Esophagus (tissue), 2 donors: ENCODE measurements around the gene USP5. TPM values are rescaled to one million over a fixed set of nuclear protein-coding genes. Genes with fewer than 3 reads are reported as not detected.

Experiments used
- H3K27ac ChIP-seq, 2 donors: one replicate each; pipeline ENCODE4 v1.5.1; 2013; ENCODE audit warnings: low read depth in 2 of 2, mild to moderate bottlenecking in 2 of 2, inconsistent platforms in 1 of 2, low read length in 1 of 2, moderate library complexity in 1 of 2
- H3K27me3 ChIP-seq, 2 donors: one replicate each; pipeline ENCODE4 v1.6.1; 2013; ENCODE audit warnings: low read length in 2 of 2, control low read depth in 1 of 2, mild to moderate bottlenecking in 1 of 2; ENCODE audit not compliant: insufficient read depth in 2 of 2, control insufficient read depth in 1 of 2
- H3K36me3 ChIP-seq, 2 donors: one replicate each; pipeline ENCODE4 v1.6.1; 2013; ENCODE audit warnings: low read length in 1 of 2; ENCODE audit not compliant: control insufficient read depth in 2 of 2, insufficient read depth in 2 of 2
- H3K4me1 ChIP-seq, 2 donors: one replicate each; pipeline ENCODE4 v1.6.1; 2013; ENCODE audit warnings: low read length in 1 of 2; ENCODE audit not compliant: control insufficient read depth in 2 of 2, insufficient read depth in 2 of 2
- H3K4me3 ChIP-seq, 2 donors: one replicate each; pipeline ENCODE4 v1.5.1; 2013; ENCODE audit warnings: low read length in 2 of 2, mild to moderate bottlenecking in 2 of 2, low read depth in 1 of 2, moderate library complexity in 1 of 2
- H3K9me3 ChIP-seq, 2 donors: one replicate each; pipeline ENCODE4 v1.6.1; 2013; ENCODE audit warnings: mild to moderate bottlenecking in 2 of 2, low read depth in 1 of 2, low read length in 1 of 2, moderate library complexity in 1 of 2; ENCODE audit not compliant: control insufficient read depth in 2 of 2, insufficient read depth in 1 of 2
- WGBS, 2 donors: extraction: QIAGEN DNeasy Blood & Tissue Kit; methylation state at CpG; one replicate each; pipeline ENCODE4 v1.1.7; 2013; 5-methylcytosine and 5-hydroxymethylcytosine counted together
- polyA plus RNA-seq, 2 donors: library from polyadenylated mRNA; stranded (reverse); fragments of 200-250 nt; gene quantifications; one replicate each; pipeline ENCODE4 v1.2.3, GENCODE V29; 2013
- donor health status: healthy with polysubstance abuse.
- donor health status: Bipolar disorder and iron deficiency.

Gene USP5
- polyA plus RNA-seq, 2 donors: 21.4 to 40.7 TPM

DNA sequence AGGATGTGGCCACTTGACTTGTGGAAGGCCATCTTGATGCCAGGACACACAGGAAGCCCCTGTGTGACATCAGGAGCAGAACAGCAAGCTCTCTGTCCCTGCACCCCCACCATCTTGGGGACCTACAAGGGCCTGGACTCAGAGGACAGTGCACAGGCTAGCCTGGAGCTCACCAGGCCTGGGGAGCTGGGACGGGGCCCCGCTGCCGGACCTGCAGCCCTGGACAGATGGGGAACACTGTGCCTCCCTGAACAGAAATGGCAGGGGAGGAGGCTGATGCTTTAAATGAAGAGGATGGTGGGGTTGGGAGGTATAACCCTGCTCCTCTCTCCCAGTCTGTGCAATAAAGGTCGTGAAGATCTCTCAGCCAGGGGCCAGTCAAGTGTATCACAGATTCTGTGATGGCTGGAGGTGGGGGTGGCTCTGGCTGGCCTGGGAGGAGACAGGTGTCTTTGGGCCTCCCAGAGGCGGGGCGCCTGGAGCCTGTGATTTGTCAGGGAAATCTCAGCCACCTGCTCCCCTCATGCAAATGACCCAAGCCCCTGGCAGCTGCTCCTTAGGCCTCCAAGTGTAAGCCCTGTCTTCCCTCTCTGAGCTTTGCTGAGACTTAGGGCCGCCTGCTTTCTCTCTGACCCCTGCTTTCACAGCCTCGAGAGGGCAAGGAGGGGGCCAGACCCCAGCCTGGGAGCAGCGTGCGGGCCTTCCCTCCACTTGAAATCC is 12.3 kb upstream of the USP5 start:
- H3K4me1 ChIP-seq: no peaks in the 10 kb centered on the region
- 77 to 78% methylated on average over 10 of the region's 10 CpGs for WGBS, 2 donors
- H3K27ac ChIP-seq: no peak overlapping the region
- no peak overlapping the region for H3K4me3 ChIP-seq
- H3K27me3 ChIP-seq: no peaks in the 10 kb centered on the region
- peaks cover 0 to 2% of the 10 kb centered on the region in 2 donors for H3K36me3 ChIP-seq
- H3K9me3 ChIP-seq: no peaks in the 10 kb centered on the region

DNA sequence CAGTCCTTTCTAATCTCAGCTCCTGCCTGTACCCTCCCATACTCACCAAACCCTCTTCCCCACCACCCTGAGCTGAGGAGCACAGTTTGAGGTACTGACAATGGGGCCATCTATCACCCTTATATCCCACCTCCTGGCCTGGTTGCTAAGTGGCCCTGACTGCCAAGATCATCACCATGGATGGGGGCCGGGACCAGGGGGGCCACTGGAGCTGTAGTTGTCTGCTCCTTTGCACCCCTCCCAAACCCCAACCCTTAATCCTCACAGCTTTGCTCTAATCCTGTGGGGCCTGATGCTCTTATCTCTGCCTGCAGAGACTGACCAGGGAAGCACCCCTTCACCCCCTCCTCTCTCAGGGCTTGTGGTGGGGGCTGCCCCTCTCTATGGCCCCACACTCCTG is 11.6 kb upstream of the USP5 start:
- Histone ChIP-seq H3K4me1 (no peaks in the 10 kb centered on the region), H3K27me3 (no peaks in the 10 kb centered on the region), H3K36me3 (peaks cover 0 to 2% of the 10 kb centered on the region in 2 donors), H3K9me3 (no peaks in the 10 kb centered on the region), H3K4me3 (no peak overlapping the region), H3K27ac (no peak overlapping the region)
- 54 to 71% methylated on average over 1 of the region's 1 CpG for WGBS, 2 donors

DNA sequence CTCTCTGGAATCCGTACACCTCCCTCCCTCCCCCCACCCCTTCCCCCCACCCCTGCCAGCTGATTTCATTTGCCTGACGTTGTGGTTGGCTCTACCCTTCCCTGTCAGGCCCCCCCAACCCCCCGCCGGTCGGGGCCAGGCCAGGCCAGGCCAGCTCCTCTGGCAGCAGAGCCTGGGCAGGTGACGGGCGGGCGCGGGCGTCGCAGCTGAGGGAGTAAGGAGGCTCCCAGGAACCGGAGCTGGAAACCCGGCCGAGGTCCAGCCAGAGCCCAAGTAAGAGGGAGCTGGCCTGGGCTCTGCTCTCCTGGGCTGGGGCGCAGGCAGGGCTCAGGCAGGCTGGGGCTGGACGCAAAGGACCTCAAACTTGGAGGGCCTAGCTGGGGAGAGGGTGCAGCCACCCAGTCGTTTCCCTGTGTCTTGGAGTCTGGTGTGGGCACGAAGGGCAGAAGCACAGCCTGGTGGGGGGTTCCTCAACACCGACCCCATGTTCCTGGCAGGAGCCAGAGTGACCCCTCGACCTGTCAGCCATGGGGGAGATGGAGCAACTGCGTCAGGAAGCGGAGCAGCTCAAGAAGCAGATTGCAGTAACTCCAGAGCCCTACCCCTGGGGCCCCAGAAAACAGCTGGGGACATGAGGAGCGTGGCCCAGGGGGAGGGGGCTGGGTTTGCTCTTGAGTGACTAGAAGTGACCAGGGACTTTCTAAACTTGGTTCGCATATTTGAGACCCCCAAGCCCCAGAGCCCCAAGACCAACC is 11.0 kb upstream of the USP5 start, which contains the start of gene GNB3:
Gene GNB3, plus strand, starts transcription at position 165 of the 755 bp plus-strand sequence. Its CDS starts 363 bp downstream, at position 528.
- no peak within 1 kb of the TSS for H3K4me3 ChIP-seq
- WGBS, 2 donors: 64 to 70% methylated on average over 24 of the region's 24 CpGs
- no peak within 1 kb of the TSS for H3K27ac ChIP-seq
- no peaks in the 10 kb centered on the region for H3K4me1 ChIP-seq
- peaks cover 0 to 5% of the 10 kb centered on the region in 2 donors for H3K36me3 ChIP-seq
- H3K27me3 ChIP-seq: no peaks in the 10 kb centered on the region
- no peaks in the 10 kb centered on the region for H3K9me3 ChIP-seq

DNA sequence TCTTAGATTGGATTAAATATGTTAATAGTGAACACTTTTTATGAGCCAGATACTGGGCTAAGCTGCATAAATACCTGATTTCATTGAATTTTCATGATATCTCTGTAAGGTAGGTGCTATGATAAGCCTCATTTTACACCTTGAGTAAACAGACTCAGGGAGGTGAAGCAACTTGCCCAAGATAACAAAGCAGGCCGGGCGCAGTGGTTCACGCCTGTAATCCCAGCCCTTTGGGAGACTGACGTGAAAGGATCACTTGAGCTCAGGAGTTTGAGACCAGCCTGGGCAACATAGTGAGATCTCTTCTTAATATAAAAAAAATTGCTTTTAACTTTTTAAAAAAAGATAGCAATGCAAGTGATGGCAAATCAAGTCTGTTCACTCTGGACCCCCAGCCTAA is 9.9 kb upstream of the USP5 start:
- Histone ChIP-seq H3K4me1 (no peaks in the 10 kb centered on the region), H3K9me3 (no peaks in the 10 kb centered on the region), H3K27ac (no peak overlapping the region), H3K36me3 (peaks cover 0 to 5% of the 10 kb centered on the region in 2 donors), H3K4me3 (no peak overlapping the region), H3K27me3 (no peaks in the 10 kb centered on the region)
- 60 to 65% methylated on average over 4 of the region's 4 CpGs for WGBS, 2 donors

DNA sequence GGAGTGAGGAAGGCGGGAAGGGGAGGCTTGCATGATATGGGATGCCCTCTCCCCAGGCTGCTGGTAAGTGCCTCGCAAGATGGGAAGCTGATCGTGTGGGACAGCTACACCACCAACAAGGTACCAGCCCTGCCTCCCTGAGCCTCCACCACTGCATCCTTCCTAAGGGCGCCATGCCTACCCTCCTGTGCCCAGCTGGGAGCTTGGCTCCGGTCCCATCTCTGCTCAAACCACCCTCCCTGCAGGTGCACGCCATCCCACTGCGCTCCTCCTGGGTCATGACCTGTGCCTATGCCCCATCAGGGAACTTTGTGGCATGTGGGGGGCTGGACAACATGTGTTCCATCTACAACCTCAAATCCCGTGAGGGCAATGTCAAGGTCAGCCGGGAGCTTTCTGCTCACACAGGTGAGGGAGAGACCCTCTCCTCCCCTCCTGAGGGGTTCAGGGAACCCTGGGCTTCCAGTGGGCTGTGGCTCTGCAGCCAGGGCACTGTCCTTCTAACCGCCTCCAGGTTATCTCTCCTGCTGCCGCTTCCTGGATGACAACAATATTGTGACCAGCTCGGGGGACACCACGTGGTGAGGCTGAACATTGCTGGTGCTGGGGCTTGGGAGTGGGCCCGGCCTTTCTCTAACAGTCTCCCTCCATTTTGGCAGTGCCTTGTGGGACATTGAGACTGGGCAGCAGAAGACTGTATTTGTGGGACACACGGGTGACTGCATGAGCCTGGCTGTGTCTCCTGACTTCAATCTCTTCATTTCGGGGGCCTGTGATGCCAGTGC is 8.6 kb upstream of the USP5 start:
- Histone ChIP-seq H3K4me3 (no peak overlapping the region), H3K4me1 (no peaks in the 10 kb centered on the region), H3K9me3 (no peaks in the 10 kb centered on the region), H3K27ac (no peak overlapping the region), H3K27me3 (no peaks in the 10 kb centered on the region), H3K36me3 (peaks cover 0 to 5% of the 10 kb centered on the region in 2 donors)
- 79 to 81% methylated on average over 16 of the region's 16 CpGs for WGBS, 2 donors

DNA sequence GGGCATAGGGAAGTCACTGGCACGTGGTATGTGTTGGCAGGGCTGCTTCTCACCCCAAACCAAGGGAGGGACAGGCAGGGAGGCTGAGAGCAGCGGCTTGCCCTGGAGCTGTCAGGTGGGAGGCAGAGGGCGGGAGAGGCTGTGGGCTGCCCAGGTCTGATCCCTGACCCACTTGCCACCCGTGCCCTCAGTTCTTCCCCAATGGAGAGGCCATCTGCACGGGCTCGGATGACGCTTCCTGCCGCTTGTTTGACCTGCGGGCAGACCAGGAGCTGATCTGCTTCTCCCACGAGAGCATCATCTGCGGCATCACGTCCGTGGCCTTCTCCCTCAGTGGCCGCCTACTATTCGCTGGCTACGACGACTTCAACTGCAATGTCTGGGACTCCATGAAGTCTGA is 6.6 kb upstream of the USP5 start:
- H3K9me3 ChIP-seq: no peaks in the 10 kb centered on the region
- peaks cover 0 to 3% of the 10 kb centered on the region in 2 donors for H3K36me3 ChIP-seq
- H3K27ac ChIP-seq: no peak overlapping the region
- no peaks in the 10 kb centered on the region for H3K27me3 ChIP-seq
- H3K4me1 ChIP-seq: no peaks in the 10 kb centered on the region
- WGBS, 2 donors: 92 to 94% methylated on average over 17 of the region's 17 CpGs
- H3K4me3 ChIP-seq: no peak overlapping the region

DNA sequence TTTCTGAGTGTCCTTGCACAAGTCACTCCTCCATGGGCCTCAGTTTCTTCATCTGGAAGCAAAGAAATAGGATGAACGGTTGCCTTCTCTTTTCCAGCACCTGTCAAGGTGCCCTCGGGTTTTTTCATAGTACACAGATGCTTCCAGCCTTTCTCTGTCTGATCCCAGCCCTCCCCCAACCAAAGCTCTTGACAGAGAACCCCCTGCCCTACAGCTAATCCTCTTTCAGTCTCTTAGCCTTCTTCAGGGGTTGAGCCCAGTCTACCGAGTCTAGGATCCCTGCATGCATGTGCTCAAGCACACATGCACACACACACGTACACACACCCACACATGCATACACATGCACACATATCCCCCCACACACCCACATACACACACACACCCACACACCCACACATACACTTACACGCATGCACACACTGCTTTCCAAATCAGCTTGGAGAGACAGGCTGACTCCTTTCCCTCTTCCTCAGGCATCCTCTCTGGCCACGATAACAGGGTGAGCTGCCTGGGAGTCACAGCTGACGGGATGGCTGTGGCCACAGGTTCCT is 5.6 kb upstream of the USP5 start:
- Histone ChIP-seq H3K4me1 (peaks cover 0 to 5% of the 10 kb centered on the region in 2 donors), H3K36me3 (peaks cover 0 to 3% of the 10 kb centered on the region in 2 donors), H3K9me3 (no peaks in the 10 kb centered on the region), H3K27ac (no peak overlapping the region), H3K4me3 (no peak overlapping the region), H3K27me3 (no peaks in the 10 kb centered on the region)
- 86 to 88% methylated on average over 7 of the region's 7 CpGs for WGBS, 2 donors

DNA sequence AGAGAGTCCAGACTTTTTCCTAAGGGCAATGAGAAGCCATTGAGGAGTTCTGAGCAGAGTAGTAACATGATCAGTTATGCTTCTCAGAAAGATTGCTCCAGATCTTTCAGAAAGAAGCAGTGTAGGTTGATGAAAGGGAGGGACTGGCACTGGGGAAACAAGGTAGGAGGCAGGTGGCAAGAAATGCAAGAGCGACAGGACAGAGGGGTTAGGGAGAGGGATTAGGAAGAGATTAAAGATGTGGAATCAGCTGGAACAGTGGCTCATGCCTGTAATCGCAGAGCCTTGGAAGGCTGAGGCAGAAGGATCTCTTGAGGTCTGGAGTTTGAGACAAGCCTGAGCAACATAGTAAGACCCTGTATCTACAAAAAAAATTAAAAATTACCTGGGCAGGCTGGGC is 4.3 kb upstream of the USP5 start:
- Histone ChIP-seq H3K36me3 (peaks cover 0 to 3% of the 10 kb centered on the region in 2 donors), H3K4me3 (no peak overlapping the region), H3K27ac (no peak overlapping the region), H3K9me3 (no peaks in the 10 kb centered on the region), H3K4me1 (peaks cover 0 to 5% of the 10 kb centered on the region in 2 donors), H3K27me3 (no peaks in the 10 kb centered on the region)
- WGBS, 2 donors: 92 to 94% methylated on average over 2 of the region's 2 CpGs

DNA sequence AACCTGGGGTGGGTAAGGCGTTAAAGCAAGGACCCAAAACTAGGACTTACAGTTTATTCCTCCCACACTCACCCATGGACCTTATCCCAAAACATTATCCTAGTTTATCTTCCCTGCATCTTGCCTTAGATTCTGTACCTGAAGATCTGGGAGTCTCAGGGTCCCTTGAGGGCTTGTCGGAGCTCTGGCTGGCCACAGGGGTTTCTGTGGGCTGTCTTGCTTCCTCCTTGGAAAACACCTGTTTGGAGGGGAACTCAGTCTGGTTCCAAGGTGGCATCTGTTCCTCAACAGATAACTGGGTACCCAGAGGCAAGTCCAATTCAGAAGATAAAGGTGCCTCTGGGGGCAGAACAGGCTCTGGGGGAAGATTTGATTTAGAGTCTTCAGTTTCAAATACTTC is 2.5 kb upstream of the USP5 start:
- WGBS, 2 donors: 86% methylated on average over 2 of the region's 2 CpGs
- H3K4me1 ChIP-seq: peaks cover 4 to 9% of the 10 kb centered on the region in 2 donors
- H3K27ac ChIP-seq: no peak overlapping the region
- H3K4me3 ChIP-seq: no peak overlapping the region
- H3K9me3 ChIP-seq: no peaks in the 10 kb centered on the region
- H3K27me3 ChIP-seq: no peaks in the 10 kb centered on the region
- H3K36me3 ChIP-seq: peaks cover 0 to 3% of the 10 kb centered on the region in 2 donors
